HCT116 (cell line): ENCODE results near the gene SIL1. TPM values are rescaled to one million over a fixed set of nuclear protein-coding genes. Genes with fewer than 3 reads are reported as not detected.

Experiments used
- ATAC-seq: fragments of 200-7000 bp; cut with Tn5 transposase; 2 replicates; pipeline ENCODE4 v1.9.1; 2020; ENCODE audit warnings: mild to moderate bottlenecking, moderate library complexity
- BruUV-seq: library from RNA; stranded (reverse); fragments of 400-500 nt; replicated peaks from 2 replicates; lab custom pipeline; 2021; lab: Mats Ljungman, UMichigan
- CTCF ChIA-PET: fragments of 300-600 bp; sonication (Branson Sonifier 250); formaldehyde crosslinking; loops from one replicate; lab custom pipeline; 2021; ENCODE audit warnings: antibody characterized with exemption; lab: Charles Lee
- POLR2A ChIA-PET: fragments of 300-600, 350-600 bp; sonication (Branson Sonifier 250); formaldehyde crosslinking; loops from one replicate; lab custom pipeline; 2021; ENCODE audit warnings: antibody characterized with exemption; lab: Charles Lee
- RAD21 ChIA-PET, 2 experiments: fragments of 300-600 bp; sonication (Branson Sonifier 250); formaldehyde crosslinking; loops; one replicate each; lab custom pipeline; 2023; ENCODE audit warnings: low total read pairs in 2 of 2; ENCODE audit not compliant: uncharacterized antibody in 2 of 2, unreplicated experiment in 2 of 2, low non-redundant PET in 1 of 2; lab: Charles Lee
- DNase-seq: peaks from one replicate; pipeline ENCODE4 v3.0.0-alpha.2; 2010; ENCODE audit warnings: low read depth, low spot score
- H2AFZ ChIP-seq: fragments of 200-600 bp; shearing (Covaris generic), sonication (generic); 2 replicates; pipeline ENCODE4 v1.6.1; 2017; ENCODE audit warnings: low read depth, mixed run types, mixed read lengths, antibody characterized with exemption, low read length; ENCODE audit not compliant: poor library complexity, severe bottlenecking
- H3K27ac ChIP-seq: 2 replicates; pipeline ENCODE4 v1.5.1; 2012; ENCODE audit warnings: low read depth, low read length
- H3K27me3 ChIP-seq: fragments of 200-600 bp; sonication (generic); 2 replicates; pipeline ENCODE4 v1.6.1; 2016; ENCODE audit warnings: mixed run types, low read length, mixed read lengths; ENCODE audit not compliant: insufficient read depth
- H3K36me3 ChIP-seq, 2 experiments: fragments of 200-500 bp in 1 of 2; fragments of 200-600 bp in 1 of 2; sonication (Bioruptor generic) in 1 of 2; sonication (generic) in 1 of 2; 2 replicates each; pipeline versions ENCODE4 v1.5.1 to v1.6.1; 2014 to 2016; ENCODE audit warnings: low read length in 2 of 2, inconsistent platforms in 1 of 2, mixed read lengths in 1 of 2, mixed run types in 1 of 2; ENCODE audit not compliant: insufficient read depth in 2 of 2, control insufficient read depth in 1 of 2
- H3K4me1 ChIP-seq, 2 experiments: fragments of 200-600 bp in 1 of 2; sonication (generic) in 1 of 2; 2 replicates each; pipeline versions ENCODE4 v1.5.1 to v1.6.1; 2012 to 2017; ENCODE audit warnings: low read length in 2 of 2, inconsistent platforms in 1 of 2, mild to moderate bottlenecking in 1 of 2, mixed read lengths in 1 of 2, mixed run types in 1 of 2, moderate library complexity in 1 of 2; ENCODE audit not compliant: insufficient read depth in 2 of 2, control insufficient read depth in 1 of 2
- H3K4me2 ChIP-seq: fragments of 200-600 bp; sonication (generic); 2 replicates; pipeline ENCODE4 v1.6.1; 2017; ENCODE audit warnings: mixed run types, low read length, mixed read lengths
- H3K4me3 ChIP-seq, 2 experiments: fragments of 200-600 bp in 1 of 2; sonication (generic) in 1 of 2; replicated peaks in 1 of 2; 2 replicates each; pipeline ENCODE4 v1.5.1; 2011 to 2016; ENCODE audit warnings: low read length in 2 of 2, control low read depth in 1 of 2, low read depth in 1 of 2, mild to moderate bottlenecking in 1 of 2, mixed read lengths in 1 of 2, mixed run types in 1 of 2
- H3K79me2 ChIP-seq: fragments of 200-600 bp; sonication (generic); 2 replicates; pipeline ENCODE4 v1.6.1; 2017; ENCODE audit warnings: mild to moderate bottlenecking, mixed run types, low read length, moderate library complexity, mixed read lengths; ENCODE audit not compliant: insufficient read depth
- H3K9ac ChIP-seq: fragments of 200-600 bp; sonication (generic); 2 replicates; pipeline ENCODE4 v1.6.1; 2016; ENCODE audit warnings: low read length, mixed read lengths
- H3K9me2 ChIP-seq: fragments of 200-600 bp; sonication (generic), shearing (Covaris generic); 2 replicates; pipeline ENCODE4 v1.6.1; 2017; ENCODE audit warnings: mixed run types, mild to moderate bottlenecking, moderate library complexity; ENCODE audit not compliant: insufficient read depth
- H3K9me3 ChIP-seq, 2 experiments: fragments of 200-500 bp in 1 of 2; fragments of 200-600 bp in 1 of 2; sonication (Bioruptor generic) in 1 of 2; sonication (generic) in 1 of 2; 2 replicates each; pipeline ENCODE4 v1.6.1; 2014 to 2017; ENCODE audit warnings: low read length in 2 of 2, mixed read lengths in 2 of 2, inconsistent platforms in 1 of 2, low read depth in 1 of 2, mild to moderate bottlenecking in 1 of 2, mixed run types in 1 of 2, moderate library complexity in 1 of 2; ENCODE audit not compliant: control insufficient read depth in 1 of 2, insufficient read depth in 1 of 2
- H4K20me1 ChIP-seq: fragments of 200-600 bp; sonication (generic), shearing (Covaris generic); 2 replicates; pipeline ENCODE4 v1.6.1; 2017; ENCODE audit warnings: mixed run types, mild to moderate bottlenecking, moderate library complexity; ENCODE audit not compliant: insufficient read depth
- CEBPB ChIP-seq: IDR thresholded peaks from 2 replicates; pipeline ENCODE4 v1.6.1; 2012; ENCODE audit warnings: low read depth
- ELF1 ChIP-seq: IDR thresholded peaks from 2 replicates; pipeline ENCODE4 v1.6.1; 2012; ENCODE audit warnings: low read depth, borderline replicate concordance
- EZH2phosphoT487 ChIP-seq: fragments of 200-600 bp; IDR thresholded peaks from 2 replicates; pipeline ENCODE4 v1.6.1; 2018; ENCODE audit warnings: antibody characterized with exemption, borderline replicate concordance
- FOSL1 ChIP-seq: IDR thresholded peaks from 2 replicates; pipeline ENCODE4 v1.6.1; 2012; ENCODE audit warnings: low read depth
- JUND ChIP-seq: IDR thresholded peaks from 2 replicates; pipeline ENCODE4 v1.6.1; 2012
- POLR2AphosphoS5 ChIP-seq: IDR thresholded peaks from 2 replicates; pipeline ENCODE4 v1.6.1; 2011; ENCODE audit warnings: mild to moderate bottlenecking, low read depth, low read length, moderate library complexity
- RAD21 ChIP-seq: IDR thresholded peaks from 2 replicates; pipeline ENCODE4 v1.6.1; 2012; ENCODE audit warnings: low read depth, mild to moderate bottlenecking
- SIN3A ChIP-seq: IDR thresholded peaks from 2 replicates; pipeline ENCODE4 v1.6.1; 2012; ENCODE audit warnings: low read depth
- SP1 ChIP-seq: IDR thresholded peaks from 2 replicates; pipeline ENCODE4 v1.6.1; 2012; ENCODE audit warnings: low read depth
- SRF ChIP-seq: IDR thresholded peaks from 2 replicates; pipeline ENCODE4 v1.6.1; 2012; ENCODE audit warnings: low read depth
- TCF7L2 ChIP-seq: IDR thresholded peaks from 2 replicates; pipeline ENCODE4 v1.7.0; 2011; ENCODE audit warnings: borderline replicate concordance, inconsistent platforms; ENCODE audit not compliant: insufficient read depth, insufficient read length; ENCODE audit errors: extremely low read depth
- YY1 ChIP-seq: IDR thresholded peaks from 2 replicates; pipeline ENCODE4 v1.6.1; 2011; ENCODE audit warnings: low read length, low read depth, moderate library complexity, mild to moderate bottlenecking; ENCODE audit not compliant: insufficient replicate concordance; ENCODE audit errors: extremely low read depth
- ZFX ChIP-seq: fragments of 450-650 bp; IDR thresholded peaks from 2 replicates; pipeline ENCODE4 v1.6.1; 2017
- ZNF274 ChIP-seq: fragments of 200-500 bp; sonication (Bioruptor generic); IDR thresholded peaks from 2 replicates; pipeline ENCODE4 v1.6.1; 2014; ENCODE audit warnings: mild to moderate bottlenecking, low read depth, low read length, inconsistent platforms
- intact Hi-C: fragments of 100-400 bp; cut with micrococcal nuclease; formaldehyde crosslinking; loops from 2 replicates; pipeline ENCODE4 v1.10.0; 2022
- total RNA-seq: library from RNA; stranded (reverse); gene quantifications from one replicate; pipeline ENCODE4 v1.2.1, GENCODE V29; 2021; ENCODE audit not compliant: unreplicated experiment
- TF ChIP-seq, protein P1 (sequence below): IDR thresholded peaks from 2 replicates; pipeline ENCODE4 v1.6.1; 2012; ENCODE audit warnings: low read depth
- TF ChIP-seq, protein P2 (sequence below), 3 experiments: fragments of 200-600 bp in 1 of 3; sonication (generic) in 1 of 3; IDR thresholded peaks in 2 of 3; conservative IDR thresholded peaks in 1 of 3; 2 replicates each; pipeline ENCODE4 v1.5.1; 2012 to 2017; ENCODE audit warnings: low read depth in 2 of 3, low read length in 2 of 3, antibody characterized with exemption in 1 of 3, borderline replicate concordance in 1 of 3, control low read depth in 1 of 3, mild to moderate bottlenecking in 1 of 3, mixed read lengths in 1 of 3, mixed run types in 1 of 3, moderate library complexity in 1 of 3; ENCODE audit not compliant: insufficient read depth in 1 of 3
- TF ChIP-seq, protein P3 (sequence below): IDR thresholded peaks from 2 replicates; pipeline ENCODE4 v1.6.1; 2012
- TF ChIP-seq, protein P4 (sequence below): IDR thresholded peaks from 2 replicates; pipeline ENCODE4 v1.6.1; 2012
- TF ChIP-seq, protein P5 (sequence below): IDR thresholded peaks from 2 replicates; pipeline ENCODE4 v1.6.1; 2011; ENCODE audit warnings: mild to moderate bottlenecking, low read length, moderate library complexity; ENCODE audit not compliant: insufficient replicate concordance; ENCODE audit errors: extremely low read depth

The SIL1 gene
- total RNA-seq, 1 experiment from 2014 or later = 34.0 TPM

DNA sequence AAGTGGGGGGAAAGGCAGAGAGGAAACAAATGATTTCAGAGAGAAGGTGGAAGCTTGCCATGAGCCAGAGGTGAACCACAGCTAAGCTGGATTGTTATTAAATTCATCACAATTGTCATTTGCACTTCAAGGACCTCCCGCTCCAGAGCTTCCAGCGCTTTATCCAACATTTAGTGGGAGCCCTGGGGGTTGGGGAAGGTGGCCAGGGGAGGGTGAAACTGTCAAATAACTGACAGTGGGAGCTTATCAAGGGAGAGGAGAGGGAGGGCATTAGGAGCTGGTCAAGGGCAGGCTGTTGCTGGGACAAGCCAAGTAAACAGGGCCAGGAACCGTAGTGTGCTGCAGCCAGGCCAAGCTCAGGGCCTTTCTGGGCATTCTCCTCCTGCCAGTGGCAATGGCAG is 71.5 kb downstream of the SIL1 start:
- ChIA-PET POLR2A (no interaction called here), RAD21 (no interaction called here), CTCF (no interaction called here)
- H3K4me3 ChIP-seq = no peak overlapping the region
- no peak overlapping the region for H2AFZ ChIP-seq
- H3K27ac ChIP-seq = no peak overlapping the region
- no peak overlapping the region for H3K9ac ChIP-seq
- ATAC-seq (no peak), DNase-seq (no peak)
- BruUV-seq = no TSS peak
- no peaks in the 10 kb centered on the region for H4K20me1 ChIP-seq
- no peaks in the 10 kb centered on the region for H3K4me1 ChIP-seq
- no peaks in the 10 kb centered on the region for H3K9me3 ChIP-seq
- TF ChIP-seq RAD21 (no peak), YY1 (no peak), SRF (no peak), FOSL1 (no peak), ELF1 (no peak), JUND (no peak), EZH2phosphoT487 (no peak), TCF7L2 (no peak), POLR2AphosphoS5 (no peak), ZNF274 (no peak), CEBPB (no peak), ZFX (no peak), SIN3A (no peak), SP1 (no peak)
- TF ChIP-seq, protein P1, sequence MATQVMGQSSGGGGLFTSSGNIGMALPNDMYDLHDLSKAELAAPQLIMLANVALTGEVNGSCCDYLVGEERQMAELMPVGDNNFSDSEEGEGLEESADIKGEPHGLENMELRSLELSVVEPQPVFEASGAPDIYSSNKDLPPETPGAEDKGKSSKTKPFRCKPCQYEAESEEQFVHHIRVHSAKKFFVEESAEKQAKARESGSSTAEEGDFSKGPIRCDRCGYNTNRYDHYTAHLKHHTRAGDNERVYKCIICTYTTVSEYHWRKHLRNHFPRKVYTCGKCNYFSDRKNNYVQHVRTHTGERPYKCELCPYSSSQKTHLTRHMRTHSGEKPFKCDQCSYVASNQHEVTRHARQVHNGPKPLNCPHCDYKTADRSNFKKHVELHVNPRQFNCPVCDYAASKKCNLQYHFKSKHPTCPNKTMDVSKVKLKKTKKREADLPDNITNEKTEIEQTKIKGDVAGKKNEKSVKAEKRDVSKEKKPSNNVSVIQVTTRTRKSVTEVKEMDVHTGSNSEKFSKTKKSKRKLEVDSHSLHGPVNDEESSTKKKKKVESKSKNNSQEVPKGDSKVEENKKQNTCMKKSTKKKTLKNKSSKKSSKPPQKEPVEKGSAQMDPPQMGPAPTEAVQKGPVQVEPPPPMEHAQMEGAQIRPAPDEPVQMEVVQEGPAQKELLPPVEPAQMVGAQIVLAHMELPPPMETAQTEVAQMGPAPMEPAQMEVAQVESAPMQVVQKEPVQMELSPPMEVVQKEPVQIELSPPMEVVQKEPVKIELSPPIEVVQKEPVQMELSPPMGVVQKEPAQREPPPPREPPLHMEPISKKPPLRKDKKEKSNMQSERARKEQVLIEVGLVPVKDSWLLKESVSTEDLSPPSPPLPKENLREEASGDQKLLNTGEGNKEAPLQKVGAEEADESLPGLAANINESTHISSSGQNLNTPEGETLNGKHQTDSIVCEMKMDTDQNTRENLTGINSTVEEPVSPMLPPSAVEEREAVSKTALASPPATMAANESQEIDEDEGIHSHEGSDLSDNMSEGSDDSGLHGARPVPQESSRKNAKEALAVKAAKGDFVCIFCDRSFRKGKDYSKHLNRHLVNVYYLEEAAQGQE = no peak
- TF ChIP-seq, protein P2, sequence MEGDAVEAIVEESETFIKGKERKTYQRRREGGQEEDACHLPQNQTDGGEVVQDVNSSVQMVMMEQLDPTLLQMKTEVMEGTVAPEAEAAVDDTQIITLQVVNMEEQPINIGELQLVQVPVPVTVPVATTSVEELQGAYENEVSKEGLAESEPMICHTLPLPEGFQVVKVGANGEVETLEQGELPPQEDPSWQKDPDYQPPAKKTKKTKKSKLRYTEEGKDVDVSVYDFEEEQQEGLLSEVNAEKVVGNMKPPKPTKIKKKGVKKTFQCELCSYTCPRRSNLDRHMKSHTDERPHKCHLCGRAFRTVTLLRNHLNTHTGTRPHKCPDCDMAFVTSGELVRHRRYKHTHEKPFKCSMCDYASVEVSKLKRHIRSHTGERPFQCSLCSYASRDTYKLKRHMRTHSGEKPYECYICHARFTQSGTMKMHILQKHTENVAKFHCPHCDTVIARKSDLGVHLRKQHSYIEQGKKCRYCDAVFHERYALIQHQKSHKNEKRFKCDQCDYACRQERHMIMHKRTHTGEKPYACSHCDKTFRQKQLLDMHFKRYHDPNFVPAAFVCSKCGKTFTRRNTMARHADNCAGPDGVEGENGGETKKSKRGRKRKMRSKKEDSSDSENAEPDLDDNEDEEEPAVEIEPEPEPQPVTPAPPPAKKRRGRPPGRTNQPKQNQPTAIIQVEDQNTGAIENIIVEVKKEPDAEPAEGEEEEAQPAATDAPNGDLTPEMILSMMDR (IDR thresholded peaks at IDR 0.05 in 2 of 3, conservative IDR thresholded peaks at IDR 0.05 in 1 of 3; ENCODE audit: borderline replicate concordance in 1 of 3, insufficient read depth in 1 of 3, low read depth in 2 of 3, low read length in 2 of 3) = no peak
- TF ChIP-seq, protein P3, sequence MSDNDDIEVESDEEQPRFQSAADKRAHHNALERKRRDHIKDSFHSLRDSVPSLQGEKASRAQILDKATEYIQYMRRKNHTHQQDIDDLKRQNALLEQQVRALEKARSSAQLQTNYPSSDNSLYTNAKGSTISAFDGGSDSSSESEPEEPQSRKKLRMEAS = no peak
- TF ChIP-seq, protein P4, sequence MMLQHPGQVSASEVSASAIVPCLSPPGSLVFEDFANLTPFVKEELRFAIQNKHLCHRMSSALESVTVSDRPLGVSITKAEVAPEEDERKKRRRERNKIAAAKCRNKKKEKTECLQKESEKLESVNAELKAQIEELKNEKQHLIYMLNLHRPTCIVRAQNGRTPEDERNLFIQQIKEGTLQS = no peak
- TF ChIP-seq, protein P5, sequence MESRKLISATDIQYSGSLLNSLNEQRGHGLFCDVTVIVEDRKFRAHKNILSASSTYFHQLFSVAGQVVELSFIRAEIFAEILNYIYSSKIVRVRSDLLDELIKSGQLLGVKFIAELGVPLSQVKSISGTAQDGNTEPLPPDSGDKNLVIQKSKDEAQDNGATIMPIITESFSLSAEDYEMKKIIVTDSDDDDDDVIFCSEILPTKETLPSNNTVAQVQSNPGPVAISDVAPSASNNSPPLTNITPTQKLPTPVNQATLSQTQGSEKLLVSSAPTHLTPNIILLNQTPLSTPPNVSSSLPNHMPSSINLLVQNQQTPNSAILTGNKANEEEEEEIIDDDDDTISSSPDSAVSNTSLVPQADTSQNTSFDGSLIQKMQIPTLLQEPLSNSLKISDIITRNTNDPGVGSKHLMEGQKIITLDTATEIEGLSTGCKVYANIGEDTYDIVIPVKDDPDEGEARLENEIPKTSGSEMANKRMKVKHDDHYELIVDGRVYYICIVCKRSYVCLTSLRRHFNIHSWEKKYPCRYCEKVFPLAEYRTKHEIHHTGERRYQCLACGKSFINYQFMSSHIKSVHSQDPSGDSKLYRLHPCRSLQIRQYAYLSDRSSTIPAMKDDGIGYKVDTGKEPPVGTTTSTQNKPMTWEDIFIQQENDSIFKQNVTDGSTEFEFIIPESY = no peak
- no peaks in the 10 kb centered on the region for H3K79me2 ChIP-seq
- H3K27me3 ChIP-seq = no peaks in the 10 kb centered on the region
- no peaks in the 10 kb centered on the region; a peak in 1 of 4 replicates for H3K36me3 ChIP-seq
- H3K9me2 ChIP-seq = no peaks in the 10 kb centered on the region
- H3K4me2 ChIP-seq = no peak overlapping the region
- intact Hi-C loops = no loop called here
